Breast epithelium (tissue), 3 donors: ENCODE results near the gene APOL2.

ENCODE experiments used
- POLR2AphosphoS5 ChIP-seq, 3 donors: sonication (generic); formaldehyde crosslinking; IDR thresholded peaks; one replicate each; pipeline ENCODE4 v1.6.1; 2017; ENCODE audit warnings: antibody characterized with exemption in 3 of 3
- TF ChIP-seq, protein P1 (sequence below), 3 donors: fragments of 450-650 bp; IDR thresholded peaks; one replicate each; pipeline ENCODE4 v1.5.1; 2016 to 2017; ENCODE audit warnings: antibody characterized with exemption in 3 of 3, mild to moderate bottlenecking in 3 of 3, moderate library complexity in 3 of 3

DNA sequence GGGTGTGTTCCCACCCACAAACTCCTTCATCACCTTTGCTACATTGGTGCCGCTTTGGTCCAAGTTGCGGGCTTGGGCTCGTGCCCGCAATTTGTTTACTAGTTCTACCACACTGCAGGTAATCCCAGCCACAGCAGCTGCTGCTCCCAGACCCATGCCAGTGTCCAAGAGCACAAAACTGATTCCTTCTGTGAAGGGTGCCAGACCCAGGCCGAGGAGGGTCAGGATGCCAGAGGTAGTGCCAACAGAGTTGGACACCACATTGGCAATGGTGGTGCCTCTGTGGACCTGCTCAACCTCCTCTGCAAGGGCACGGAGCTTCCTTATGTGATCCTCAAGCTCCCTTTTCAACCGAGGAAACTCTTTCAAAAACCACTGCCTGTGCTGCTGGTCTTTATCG lies 11.5 kb downstream of the APOL2 start:
- TF ChIP-seq, protein P1, sequence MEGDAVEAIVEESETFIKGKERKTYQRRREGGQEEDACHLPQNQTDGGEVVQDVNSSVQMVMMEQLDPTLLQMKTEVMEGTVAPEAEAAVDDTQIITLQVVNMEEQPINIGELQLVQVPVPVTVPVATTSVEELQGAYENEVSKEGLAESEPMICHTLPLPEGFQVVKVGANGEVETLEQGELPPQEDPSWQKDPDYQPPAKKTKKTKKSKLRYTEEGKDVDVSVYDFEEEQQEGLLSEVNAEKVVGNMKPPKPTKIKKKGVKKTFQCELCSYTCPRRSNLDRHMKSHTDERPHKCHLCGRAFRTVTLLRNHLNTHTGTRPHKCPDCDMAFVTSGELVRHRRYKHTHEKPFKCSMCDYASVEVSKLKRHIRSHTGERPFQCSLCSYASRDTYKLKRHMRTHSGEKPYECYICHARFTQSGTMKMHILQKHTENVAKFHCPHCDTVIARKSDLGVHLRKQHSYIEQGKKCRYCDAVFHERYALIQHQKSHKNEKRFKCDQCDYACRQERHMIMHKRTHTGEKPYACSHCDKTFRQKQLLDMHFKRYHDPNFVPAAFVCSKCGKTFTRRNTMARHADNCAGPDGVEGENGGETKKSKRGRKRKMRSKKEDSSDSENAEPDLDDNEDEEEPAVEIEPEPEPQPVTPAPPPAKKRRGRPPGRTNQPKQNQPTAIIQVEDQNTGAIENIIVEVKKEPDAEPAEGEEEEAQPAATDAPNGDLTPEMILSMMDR (IDR thresholded peaks at IDR 0.05) = no peak
- TF ChIP-seq POLR2AphosphoS5 (IDR thresholded peaks at IDR 0.05) = no peak
